Measurements from ENCODE around the gene OGDH. TPM values are rescaled to one million over a fixed set of nuclear protein-coding genes. Genes with fewer than 3 reads are reported as not detected.

The OGDH gene
- total and polyA plus RNA-seq, 2 of the 13 experiments (the other 11 are each of a cell fraction or from before 2014, with no cell fraction given) = 17.4 to 25.4 TPM

DNA sequence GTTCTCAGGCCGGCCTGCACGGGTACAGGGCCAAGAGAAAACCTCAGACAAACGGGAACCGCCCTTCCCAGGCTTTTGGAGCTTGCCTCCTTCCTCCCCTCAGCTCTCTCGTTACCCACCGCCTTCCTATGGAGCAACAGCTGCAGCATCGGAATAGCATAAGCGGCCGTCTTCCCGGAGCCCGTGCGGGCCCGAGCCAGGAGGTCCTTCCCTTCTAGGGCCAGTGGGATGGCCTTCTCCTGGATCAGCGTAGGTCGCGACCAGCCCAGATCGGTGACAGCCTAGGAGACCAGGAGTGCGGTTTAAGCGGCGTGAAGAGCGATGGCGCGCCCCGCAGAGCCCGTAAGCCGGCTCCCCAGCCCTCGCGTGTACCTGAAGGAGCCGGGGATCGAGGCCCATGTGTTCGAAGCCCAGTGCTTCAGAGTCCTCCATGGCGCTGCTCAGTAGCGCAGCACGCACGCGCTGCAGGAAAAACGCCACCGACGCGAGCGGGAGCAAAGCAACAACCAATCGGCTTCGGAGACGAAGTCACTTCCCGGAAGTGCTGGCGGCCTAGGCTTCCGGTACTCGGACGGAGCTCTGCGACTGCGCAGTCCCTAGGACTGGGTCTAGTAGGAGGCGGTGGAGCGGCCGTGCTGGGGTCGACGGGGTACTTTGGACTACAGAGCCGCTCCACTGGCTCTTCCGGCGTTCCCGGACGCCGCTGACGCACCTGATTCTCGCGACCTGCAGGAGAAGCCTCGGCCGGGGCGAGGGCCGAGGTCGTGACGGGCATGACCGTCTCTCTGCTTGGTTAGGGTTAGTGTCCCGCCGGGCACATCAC lies 32.8 kb upstream of the OGDH start, which contains the start of gene DDX56 (continued):
- TF ChIP-seq ZNF619 (CRISPR knock-in tag; IDR thresholded peaks at IDR 0.05) (0 out of 2 replicates have a peak, but pooled peaks have one; percentile 86), HCFC1 (IDR thresholded peaks at IDR 0.05; ENCODE audit: low read depth, low read length) (peak; percentile 36), ZNF546 (CRISPR knock-in tag; conservative IDR thresholded peaks at IDR 0.05) (peak; percentile 92), NFE2 (CRISPR knock-in tag; IDR thresholded peaks at IDR 0.05) (no peak), ZNF460 (CRISPR knock-in tag; IDR thresholded peaks at IDR 0.05; ENCODE audit: borderline replicate concordance) (no peak), JARID2 (CRISPR knock-in tag; IDR thresholded peaks at IDR 0.05; ENCODE audit: insufficient replicate concordance) (peak; percentile 61), ISL2 (CRISPR knock-in tag; IDR thresholded peaks at IDR 0.05) (peak; percentile 88), BRD4 (CRISPR knock-in tag; IDR thresholded peaks at IDR 0.05) (peak; percentile 85; the same call in 1 of the 2 replicates), ZNF660 (CRISPR knock-in tag; IDR thresholded peaks at IDR 0.05; ENCODE audit: borderline replicate concordance, low read depth) (no peak), KDM5A (IDR thresholded peaks at IDR 0.05; ENCODE audit: borderline replicate concordance, low read length) (peak; percentile 70; the same call in 1 of the 2 replicates), NKX3-1 (CRISPR knock-in tag; IDR thresholded peaks at IDR 0.05) (peak; percentile 97), HDAC6 (IDR thresholded peaks at IDR 0.05; ENCODE audit: low read depth, low read length) (no peak), RFXAP (CRISPR knock-in tag; IDR thresholded peaks at IDR 0.05; ENCODE audit: borderline replicate concordance) (peak; percentile 96), ZNF550 (CRISPR knock-in tag; IDR thresholded peaks at IDR 0.05; ENCODE audit: borderline replicate concordance) (no peak), KDM6A (CRISPR knock-in tag; IDR thresholded peaks at IDR 0.05; ENCODE audit: low read depth) (no peak), MED1 (CRISPR knock-in tag; IDR thresholded peaks at IDR 0.05) (peak; percentile 87), ZNF766 (CRISPR knock-in tag; IDR thresholded peaks at IDR 0.05; ENCODE audit: borderline replicate concordance) (peak; percentile 96), ZKSCAN8 (CRISPR knock-in tag; IDR thresholded peaks at IDR 0.05; ENCODE audit: borderline replicate concordance) (peak; percentile 25; the same call in 1 of the 2 replicates)
- TF ChIP-seq, protein P1, sequence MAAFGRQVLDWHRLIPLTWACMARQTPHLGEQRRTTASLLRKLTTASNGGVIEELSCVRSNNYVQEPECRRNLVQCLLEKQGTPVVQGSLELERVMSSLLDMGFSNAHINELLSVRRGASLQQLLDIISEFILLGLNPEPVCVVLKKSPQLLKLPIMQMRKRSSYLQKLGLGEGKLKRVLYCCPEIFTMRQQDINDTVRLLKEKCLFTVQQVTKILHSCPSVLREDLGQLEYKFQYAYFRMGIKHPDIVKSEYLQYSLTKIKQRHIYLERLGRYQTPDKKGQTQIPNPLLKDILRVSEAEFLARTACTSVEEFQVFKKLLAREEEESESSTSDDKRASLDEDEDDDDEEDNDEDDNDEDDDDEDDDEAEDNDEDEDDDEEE (CRISPR knock-in tag; IDR thresholded peaks at IDR 0.05) = peak; percentile 87; the same call in 1 of the 2 replicates
- TF ChIP-seq, protein P2, sequence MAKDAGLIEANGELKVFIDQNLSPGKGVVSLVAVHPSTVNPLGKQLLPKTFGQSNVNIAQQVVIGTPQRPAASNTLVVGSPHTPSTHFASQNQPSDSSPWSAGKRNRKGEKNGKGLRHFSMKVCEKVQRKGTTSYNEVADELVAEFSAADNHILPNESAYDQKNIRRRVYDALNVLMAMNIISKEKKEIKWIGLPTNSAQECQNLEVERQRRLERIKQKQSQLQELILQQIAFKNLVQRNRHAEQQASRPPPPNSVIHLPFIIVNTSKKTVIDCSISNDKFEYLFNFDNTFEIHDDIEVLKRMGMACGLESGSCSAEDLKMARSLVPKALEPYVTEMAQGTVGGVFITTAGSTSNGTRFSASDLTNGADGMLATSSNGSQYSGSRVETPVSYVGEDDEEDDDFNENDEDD (CRISPR knock-in tag; IDR thresholded peaks at IDR 0.05; ENCODE audit: borderline replicate concordance) = peak; percentile 95
- TF ChIP-seq, protein P3, sequence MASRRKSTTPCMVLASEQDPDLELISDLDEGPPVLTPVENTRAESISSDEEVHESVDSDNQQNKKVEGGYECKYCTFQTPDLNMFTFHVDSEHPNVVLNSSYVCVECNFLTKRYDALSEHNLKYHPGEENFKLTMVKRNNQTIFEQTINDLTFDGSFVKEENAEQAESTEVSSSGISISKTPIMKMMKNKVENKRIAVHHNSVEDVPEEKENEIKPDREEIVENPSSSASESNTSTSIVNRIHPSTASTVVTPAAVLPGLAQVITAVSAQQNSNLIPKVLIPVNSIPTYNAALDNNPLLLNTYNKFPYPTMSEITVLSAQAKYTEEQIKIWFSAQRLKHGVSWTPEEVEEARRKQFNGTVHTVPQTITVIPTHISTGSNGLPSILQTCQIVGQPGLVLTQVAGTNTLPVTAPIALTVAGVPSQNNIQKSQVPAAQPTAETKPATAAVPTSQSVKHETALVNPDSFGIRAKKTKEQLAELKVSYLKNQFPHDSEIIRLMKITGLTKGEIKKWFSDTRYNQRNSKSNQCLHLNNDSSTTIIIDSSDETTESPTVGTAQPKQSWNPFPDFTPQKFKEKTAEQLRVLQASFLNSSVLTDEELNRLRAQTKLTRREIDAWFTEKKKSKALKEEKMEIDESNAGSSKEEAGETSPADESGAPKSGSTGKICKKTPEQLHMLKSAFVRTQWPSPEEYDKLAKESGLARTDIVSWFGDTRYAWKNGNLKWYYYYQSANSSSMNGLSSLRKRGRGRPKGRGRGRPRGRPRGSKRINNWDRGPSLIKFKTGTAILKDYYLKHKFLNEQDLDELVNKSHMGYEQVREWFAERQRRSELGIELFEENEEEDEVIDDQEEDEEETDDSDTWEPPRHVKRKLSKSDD (CRISPR knock-in tag; IDR thresholded peaks at IDR 0.05; ENCODE audit: low read depth) = 0 out of 2 replicates have a peak, but pooled peaks have one; percentile 15
- TF ChIP-seq, protein P4, sequence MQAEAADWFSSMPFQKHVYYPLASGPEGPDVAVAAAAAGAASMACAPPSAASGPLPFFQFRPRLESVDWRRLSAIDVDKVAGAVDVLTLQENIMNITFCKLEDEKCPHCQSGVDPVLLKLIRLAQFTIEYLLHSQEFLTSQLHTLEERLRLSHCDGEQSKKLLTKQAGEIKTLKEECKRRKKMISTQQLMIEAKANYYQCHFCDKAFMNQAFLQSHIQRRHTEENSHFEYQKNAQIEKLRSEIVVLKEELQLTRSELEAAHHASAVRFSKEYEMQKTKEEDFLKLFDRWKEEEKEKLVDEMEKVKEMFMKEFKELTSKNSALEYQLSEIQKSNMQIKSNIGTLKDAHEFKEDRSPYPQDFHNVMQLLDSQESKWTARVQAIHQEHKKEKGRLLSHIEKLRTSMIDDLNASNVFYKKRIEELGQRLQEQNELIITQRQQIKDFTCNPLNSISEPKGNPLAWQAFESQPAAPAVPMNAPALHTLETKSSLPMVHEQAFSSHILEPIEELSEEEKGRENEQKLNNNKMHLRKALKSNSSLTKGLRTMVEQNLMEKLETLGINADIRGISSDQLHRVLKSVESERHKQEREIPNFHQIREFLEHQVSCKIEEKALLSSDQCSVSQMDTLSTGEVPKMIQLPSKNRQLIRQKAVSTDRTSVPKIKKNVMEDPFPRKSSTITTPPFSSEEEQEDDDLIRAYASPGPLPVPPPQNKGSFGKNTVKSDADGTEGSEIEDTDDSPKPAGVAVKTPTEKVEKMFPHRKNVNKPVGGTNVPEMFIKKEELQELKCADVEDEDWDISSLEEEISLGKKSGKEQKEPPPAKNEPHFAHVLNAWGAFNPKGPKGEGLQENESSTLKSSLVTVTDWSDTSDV (CRISPR knock-in tag; IDR thresholded peaks at IDR 0.05) = peak; percentile 98
